Measurements from ENCODE around the gene OR5AC2. TPM values are rescaled to one million over a fixed set of nuclear protein-coding genes. Genes with fewer than 3 reads are reported as not detected.

OR5AC2 gene
- total RNA-seq, 4 donors from 2014 or later = not detected

GRCh38 chr3:98068824-98069223 lies 18.1 kb upstream of the OR5AC2 start:
- peaks cover 0 to 6% (median 0%) of the 10 kb centered on the region in 4 donors for H3K4me1 ChIP-seq
- no peaks in the 10 kb centered on the region for H3K27me3 ChIP-seq
- no peak overlapping the region for H3K27ac ChIP-seq
- 54 to 58% methylated on average over 2 of the region's 2 CpGs for WGBS, 2 donors
- no peaks in the 10 kb centered on the region for H3K9me3 ChIP-seq
- TF ChIP-seq CTCF (IDR thresholded peaks at IDR 0.05) = no peak
- no peak for TF ChIP-seq EP300 (IDR thresholded peaks at IDR 0.05)
- no peak for TF ChIP-seq POLR2A (IDR thresholded peaks at IDR 0.05)
- no peak overlapping the region for H3K4me3 ChIP-seq
- DNase-seq (ENCODE audit: low spot score in 2 of 2) = no peak
- no peaks in the 10 kb centered on the region for H3K36me3 ChIP-seq

- Histone ChIP-seq H3K36me3 (no peaks in the 10 kb centered on the region), H3K27me3 (no peaks in the 10 kb centered on the region), H3K4me1 (peaks cover 0 to 6% (median 0%) of the 10 kb centered on the region in 4 donors), H3K4me3 (no peak overlapping the region), H3K9me3 (no peaks in the 10 kb centered on the region), H3K27ac (no peak overlapping the region)
- TF ChIP-seq EP300 (IDR thresholded peaks at IDR 0.05) (no peak), CTCF (IDR thresholded peaks at IDR 0.05) (no peak), POLR2A (IDR thresholded peaks at IDR 0.05) (no peak)
- WGBS, 2 donors = 33 to 37% methylated on average over 2 of the region's 2 CpGs
- DNase-seq (ENCODE audit: low spot score in 2 of 2) = no peak
Measured at GRCh38 chr3:98070840-98071239, 16.1 kb upstream of the OR5AC2 start.

- Histone ChIP-seq H3K4me1 (peaks cover 0 to 6% (median 0%) of the 10 kb centered on the region in 4 donors), H3K36me3 (no peaks in the 10 kb centered on the region), H3K27me3 (no peaks in the 10 kb centered on the region), H3K27ac (no peak overlapping the region), H3K9me3 (no peaks in the 10 kb centered on the region), H3K4me3 (no peak overlapping the region)
- DNase-seq (ENCODE audit: low spot score in 2 of 2) = no peak
- no peak for TF ChIP-seq CTCF (IDR thresholded peaks at IDR 0.05)
- TF ChIP-seq EP300 (IDR thresholded peaks at IDR 0.05) = no peak
- no peak for TF ChIP-seq POLR2A (IDR thresholded peaks at IDR 0.05)
- WGBS, 2 donors = 36 to 37% methylated on average over 1 of the region's 1 CpG
Measured at GRCh38 chr3:98073486-98073885, 13.5 kb upstream of the OR5AC2 start.

DNA sequence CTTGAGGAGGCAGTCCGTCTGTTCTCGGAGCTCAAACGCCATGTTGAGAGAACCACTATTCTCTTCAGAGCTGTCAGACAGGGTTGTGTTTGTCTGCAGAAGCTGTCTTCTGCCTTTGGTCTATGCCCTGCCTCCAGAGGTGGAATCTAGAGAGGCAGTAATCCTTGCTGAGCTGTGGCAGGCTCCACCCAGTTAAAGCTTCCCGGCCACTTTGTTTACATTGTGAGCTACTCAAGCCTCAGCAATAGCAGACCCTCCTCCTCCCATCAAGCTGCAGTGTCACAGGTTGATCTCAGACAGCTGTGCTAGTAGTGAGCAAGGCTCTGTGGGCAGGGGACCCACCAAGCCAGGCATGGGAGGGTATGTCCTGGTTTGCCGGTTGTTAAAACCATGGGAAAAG lies 8.9 kb downstream of the OR5AC2 start:
- Histone ChIP-seq H3K4me3 (no peak overlapping the region), H3K27me3 (no peaks in the 10 kb centered on the region), H3K4me1 (no peaks in the 10 kb centered on the region), H3K36me3 (no peaks in the 10 kb centered on the region), H3K9me3 (peaks cover 0 to 11% (median 1%) of the 10 kb centered on the region in 4 donors), H3K27ac (no peak overlapping the region)
- TF ChIP-seq EP300 (IDR thresholded peaks at IDR 0.05) (no peak), CTCF (IDR thresholded peaks at IDR 0.05) (no peak), POLR2A (IDR thresholded peaks at IDR 0.05) (no peak)
- no peak for DNase-seq (ENCODE audit: low spot score in 2 of 2)
- WGBS, 2 donors = 78% methylated on average over 5 of the region's 5 CpGs

DNA sequence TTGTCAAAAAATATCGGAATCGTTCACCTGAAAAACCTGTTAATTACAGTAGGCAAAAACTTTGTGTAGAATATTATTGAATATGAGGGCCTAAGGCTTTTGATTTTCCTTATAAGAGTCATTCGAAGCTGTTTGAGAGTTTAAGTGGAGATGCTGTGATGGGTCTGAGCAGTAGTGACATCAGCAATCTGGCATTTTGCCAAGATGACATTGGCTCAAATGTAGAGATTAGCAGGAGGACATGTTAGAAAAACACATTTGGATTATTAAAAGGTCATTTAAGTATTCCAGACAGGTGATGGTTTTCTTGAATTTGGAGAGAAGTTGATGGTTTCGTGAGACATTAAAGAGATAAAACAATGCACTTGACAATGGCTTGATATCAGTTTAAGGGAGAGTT lies 12.9 kb downstream of the OR5AC2 start:
- H3K4me3 ChIP-seq = no peak overlapping the region
- no peak for DNase-seq (ENCODE audit: low spot score in 2 of 2)
- H3K27ac ChIP-seq = no peak overlapping the region
- 78 to 81% methylated on average over 4 of the region's 4 CpGs for WGBS, 2 donors
- no peaks in the 10 kb centered on the region for H3K4me1 ChIP-seq
- TF ChIP-seq POLR2A (IDR thresholded peaks at IDR 0.05) (no peak), CTCF (IDR thresholded peaks at IDR 0.05) (no peak), EP300 (IDR thresholded peaks at IDR 0.05) (no peak)
- H3K27me3 ChIP-seq = no peaks in the 10 kb centered on the region
- H3K36me3 ChIP-seq = no peaks in the 10 kb centered on the region
- peaks cover 0 to 5% (median 1%) of the 10 kb centered on the region in 4 donors for H3K9me3 ChIP-seq
